RPMI8226 (cell line): Measurements from ENCODE around the gene TMPRSS3.

Experiments used
- DNase-seq: peaks from one replicate; pipeline ENCODE4 v3.0.0-alpha.2; 2015

The TMPRSS3 gene

GRCh38 chr21:42395905-42396651 lies at the start of gene TMPRSS3:
Gene TMPRSS3 (minus strand): TSS chr21:42396052. CDS start chr21:42395417, 635 bp downstream.
- no peak for DNase-seq

- DNase-seq, result no peak
Measured at GRCh38 chr21:42445311-42445710, 49.5 kb upstream of the TMPRSS3 start.

GRCh38 chr21:42444745-42445059 lies 48.9 kb upstream of the TMPRSS3 start:
- no peak for DNase-seq

- no peak for DNase-seq
Measured at GRCh38 chr21:42443876-42444744, 48.3 kb upstream of the TMPRSS3 start.

GRCh38 chr21:42443181-42443785 lies 47.4 kb upstream of the TMPRSS3 start:
- DNase-seq, result no peak

GRCh38 chr21:42441963-42442362 lies 46.1 kb upstream of the TMPRSS3 start:
- no peak for DNase-seq

GRCh38 chr21:42440187-42440792 lies 44.4 kb upstream of the TMPRSS3 start:
- DNase-seq, result peak; percentile 30

GRCh38 chr21:42439284-42440186 lies 43.7 kb upstream of the TMPRSS3 start:
- DNase-seq, result no peak

GRCh38 chr21:42438316-42439205 lies 42.7 kb upstream of the TMPRSS3 start:
- no peak for DNase-seq

GRCh38 chr21:42437786-42438185 lies 41.9 kb upstream of the TMPRSS3 start:
- no peak for DNase-seq

GRCh38 chr21:42436914-42437313 lies 41.1 kb upstream of the TMPRSS3 start:
- no peak for DNase-seq

GRCh38 chr21:42435833-42436232 lies 40.0 kb upstream of the TMPRSS3 start:
- no peak for DNase-seq

GRCh38 chr21:42435401-42435800 lies 39.5 kb upstream of the TMPRSS3 start:
- DNase-seq, result no peak

GRCh38 chr21:42434884-42435283 lies 39.0 kb upstream of the TMPRSS3 start:
- DNase-seq, result no peak

- DNase-seq, result no peak
Measured at GRCh38 chr21:42433946-42434551, 38.2 kb upstream of the TMPRSS3 start.

GRCh38 chr21:42432695-42433094 lies 36.8 kb upstream of the TMPRSS3 start:
- DNase-seq, result no peak

- no peak for DNase-seq
Measured at GRCh38 chr21:42431196-42431595, 35.3 kb upstream of the TMPRSS3 start.

GRCh38 chr21:42430521-42430920 lies 34.7 kb upstream of the TMPRSS3 start:
- no peak for DNase-seq

GRCh38 chr21:42429856-42430255 lies 34.0 kb upstream of the TMPRSS3 start:
- no peak for DNase-seq

GRCh38 chr21:42429021-42429420 lies 33.2 kb upstream of the TMPRSS3 start:
- DNase-seq, result no peak
